ENCODE measurements around the gene PTPRC.

PTPRC gene

DNA sequence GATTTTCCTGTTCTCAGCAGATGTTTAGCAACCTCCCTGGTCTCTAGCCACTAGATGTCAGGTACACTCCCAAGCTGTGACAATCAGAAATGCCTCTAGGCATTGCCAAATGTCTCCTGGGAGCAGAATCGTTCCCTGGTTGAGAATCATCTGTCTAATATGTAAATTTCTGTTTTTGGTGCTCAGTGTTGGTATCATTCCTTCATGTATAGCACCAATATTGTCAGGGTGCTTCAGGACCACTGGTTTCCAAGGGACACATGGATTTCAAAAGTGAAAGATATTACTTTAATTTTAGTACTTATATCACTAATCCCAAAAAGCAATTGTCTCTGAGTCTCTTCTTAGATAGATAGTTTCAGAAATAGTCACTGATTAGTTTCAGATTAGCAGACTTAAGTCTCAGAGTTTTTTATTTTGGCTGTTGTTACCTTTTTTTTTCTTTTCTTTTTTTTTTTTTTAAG lies 160.1 kb downstream of the PTPRC start:
- FAIRE-seq (peak; percentile 74), DNase-seq (ENCODE audit: insufficient read length, low spot score) (no peak)

DNA sequence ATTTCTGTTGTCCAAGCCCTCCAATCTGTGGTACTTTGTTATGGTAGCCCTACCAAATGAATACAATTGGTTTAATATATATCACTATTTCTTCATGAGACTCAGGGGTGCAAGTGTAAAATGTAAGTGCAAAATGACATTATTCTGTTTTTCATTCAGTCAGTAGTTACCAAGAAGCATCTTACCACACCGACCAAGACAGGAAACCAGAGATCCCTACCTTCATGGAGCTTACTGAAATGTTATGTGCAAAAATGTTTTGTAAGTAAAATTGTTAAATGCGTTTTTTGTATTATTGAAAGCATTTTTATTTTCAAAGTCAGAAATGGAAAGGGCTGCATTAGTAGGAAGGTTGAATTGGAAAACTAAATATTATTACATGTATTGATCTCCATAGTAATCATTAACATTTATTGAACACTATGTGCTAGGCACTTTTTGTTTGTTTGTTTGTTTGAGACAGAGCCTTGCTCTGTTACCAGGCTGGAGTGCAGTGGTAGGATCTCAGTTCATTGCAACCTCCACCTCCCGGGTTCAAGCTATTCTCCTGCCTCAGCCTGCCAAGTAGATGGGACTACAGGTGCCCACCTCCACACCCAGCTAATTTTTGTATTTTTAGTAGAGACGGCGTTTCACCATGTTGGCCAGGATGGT lies 166.8 kb downstream of the PTPRC start:
- FAIRE-seq (no peak), DNase-seq (ENCODE audit: insufficient read length, low spot score) (no peak)

DNA sequence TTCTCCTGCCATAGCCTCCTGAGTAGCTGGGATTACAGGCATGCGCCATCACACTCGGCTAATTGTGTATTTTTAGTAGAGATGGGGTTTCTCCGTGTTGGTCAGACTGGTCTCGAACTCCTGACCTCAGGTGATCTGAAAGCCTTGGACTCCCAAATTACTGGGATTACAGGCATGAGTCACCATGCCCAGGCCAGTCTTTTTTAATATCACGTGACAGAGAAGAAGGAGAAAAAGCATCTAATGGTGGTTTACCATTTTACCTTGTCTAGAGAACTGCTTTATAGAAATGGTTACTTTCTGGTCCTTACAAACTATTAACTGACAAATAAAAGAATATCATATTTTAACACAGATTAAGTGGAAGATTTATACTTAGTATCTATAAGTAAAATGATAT lies 168.0 kb downstream of the PTPRC start:
- DNase-seq (ENCODE audit: insufficient read length, low spot score) (no peak), FAIRE-seq (no peak)

Data from GM19239 (cell line).